ENCODE data around the gene SLU7.

SLU7 gene

DNA sequence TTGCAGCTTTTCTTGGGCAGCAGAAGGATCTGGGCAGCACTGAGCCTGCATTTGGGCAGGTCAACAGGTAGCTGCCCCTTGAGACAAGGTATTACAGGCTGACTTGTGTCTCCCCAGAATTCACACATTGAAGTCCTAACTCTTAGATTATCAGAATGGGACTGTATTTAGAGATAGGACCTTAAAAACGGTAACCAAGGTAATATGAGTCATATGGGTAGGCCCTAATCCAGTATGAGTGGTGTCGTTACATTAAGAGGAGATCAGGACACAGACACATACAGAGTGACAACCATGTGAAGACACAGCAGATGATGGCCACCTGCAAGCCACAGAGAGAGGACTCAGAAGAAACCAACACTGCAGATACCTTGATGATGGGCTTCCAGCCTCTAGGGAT lies 51.6 kb downstream of the SLU7 start:
- DNase-seq (ENCODE audit: low spot score) = no peak

DNA sequence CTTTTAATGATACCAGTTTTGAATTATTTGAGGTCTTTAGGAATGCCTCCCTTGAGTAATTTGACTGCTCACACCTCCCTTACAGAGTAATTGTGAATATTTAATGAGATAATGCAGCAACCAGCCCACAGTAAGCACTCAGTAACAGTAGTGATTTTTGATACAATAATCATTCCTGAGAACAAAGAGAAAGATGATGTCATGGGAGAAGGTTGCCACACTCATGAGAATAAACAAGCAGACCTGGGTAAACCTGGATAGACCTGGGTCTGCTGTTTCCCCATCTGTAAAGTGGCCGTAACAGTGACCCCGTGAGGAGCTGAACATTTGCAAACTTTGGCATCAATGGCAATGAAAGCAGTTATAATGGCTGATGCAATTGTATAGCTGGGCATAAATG lies 52.7 kb downstream of the SLU7 start:
- DNase-seq (ENCODE audit: low spot score) = no peak

- no peak for DNase-seq (ENCODE audit: low spot score)
Measured at GRCh38 chr5:160363660-160364395, 55.1 kb downstream of the SLU7 start.

GRCh38 chr5:160363211-160363610 lies 55.7 kb downstream of the SLU7 start:
- DNase-seq (ENCODE audit: low spot score) = no peak

DNA sequence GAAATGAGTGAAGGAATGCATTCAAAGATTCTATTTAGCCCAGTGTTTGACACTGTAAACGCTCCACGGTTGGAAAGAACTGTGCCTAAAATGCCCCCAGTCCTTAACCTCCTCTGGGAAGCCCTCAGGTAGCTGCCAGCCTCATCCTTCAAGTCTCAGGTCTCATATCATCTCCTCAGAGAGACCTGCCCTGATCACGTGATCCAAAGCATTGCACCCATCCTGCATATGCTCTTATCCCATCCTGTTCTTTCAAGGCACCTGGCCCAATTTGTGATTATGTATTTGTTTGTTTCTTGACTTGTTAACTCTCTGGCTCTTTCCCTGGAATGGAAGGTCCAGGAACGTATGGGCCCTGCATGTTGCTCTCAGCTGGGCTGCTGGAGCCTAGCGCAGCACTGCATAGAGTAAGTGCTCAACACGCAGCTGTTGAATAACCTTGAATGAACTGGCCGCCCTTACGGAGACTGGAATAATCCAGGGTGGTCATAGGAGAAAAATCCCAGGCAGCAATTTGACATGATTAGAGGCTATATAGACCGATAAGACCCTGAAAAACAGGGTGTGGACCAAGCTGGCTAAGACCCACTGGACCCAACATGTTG lies 57.2 kb downstream of the SLU7 start:
- no peak for DNase-seq (ENCODE audit: low spot score)

GRCh38 chr5:160360310-160360709 lies 58.6 kb downstream of the SLU7 start:
- no peak for DNase-seq (ENCODE audit: low spot score)

DNA sequence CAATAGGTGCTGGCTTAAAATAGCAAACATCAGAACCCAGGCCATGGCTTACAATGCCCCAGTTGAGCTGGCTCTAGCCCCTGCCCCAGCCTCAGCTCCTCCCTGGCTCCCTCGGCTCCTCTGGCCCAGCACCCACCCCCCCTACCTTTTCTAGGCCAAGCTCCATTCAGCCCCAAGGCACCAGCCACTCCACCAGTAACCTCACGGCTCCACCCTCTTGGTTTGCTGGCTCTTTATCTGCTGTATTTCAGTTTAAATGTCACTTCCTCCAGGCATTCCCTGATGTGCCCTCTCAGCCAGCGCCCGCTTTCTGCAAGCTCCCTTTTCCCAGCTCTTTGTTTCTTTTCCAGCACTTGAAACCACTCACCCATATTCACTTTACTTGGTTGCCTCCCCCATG lies 59.1 kb downstream of the SLU7 start:
- DNase-seq (ENCODE audit: low spot score) = no peak

DNA sequence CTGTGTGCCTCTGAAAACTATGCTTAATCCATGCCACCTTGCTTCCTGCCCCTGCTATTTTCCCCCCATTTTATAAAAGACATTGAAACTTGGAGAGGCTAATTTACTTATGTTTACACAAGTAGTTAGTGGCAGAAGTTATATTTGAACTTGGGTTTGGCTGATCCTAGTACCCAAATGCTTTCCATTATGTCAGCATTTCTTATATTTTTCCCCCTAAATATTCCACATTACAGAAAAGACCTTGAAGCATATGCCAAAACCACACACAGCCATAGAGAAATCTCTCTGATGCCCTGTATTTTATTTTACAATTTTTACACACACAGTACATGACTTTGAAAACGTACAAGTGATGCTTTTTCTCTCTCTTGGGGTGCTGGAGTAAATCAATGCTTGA lies 59.6 kb downstream of the SLU7 start:
- no peak for DNase-seq (ENCODE audit: low spot score)

GRCh38 chr5:160357861-160358411 lies 60.9 kb downstream of the SLU7 start:
- no peak for DNase-seq (ENCODE audit: low spot score)

- no peak for DNase-seq (ENCODE audit: low spot score)
Measured at GRCh38 chr5:160357394-160357793, 61.5 kb downstream of the SLU7 start.

DNA sequence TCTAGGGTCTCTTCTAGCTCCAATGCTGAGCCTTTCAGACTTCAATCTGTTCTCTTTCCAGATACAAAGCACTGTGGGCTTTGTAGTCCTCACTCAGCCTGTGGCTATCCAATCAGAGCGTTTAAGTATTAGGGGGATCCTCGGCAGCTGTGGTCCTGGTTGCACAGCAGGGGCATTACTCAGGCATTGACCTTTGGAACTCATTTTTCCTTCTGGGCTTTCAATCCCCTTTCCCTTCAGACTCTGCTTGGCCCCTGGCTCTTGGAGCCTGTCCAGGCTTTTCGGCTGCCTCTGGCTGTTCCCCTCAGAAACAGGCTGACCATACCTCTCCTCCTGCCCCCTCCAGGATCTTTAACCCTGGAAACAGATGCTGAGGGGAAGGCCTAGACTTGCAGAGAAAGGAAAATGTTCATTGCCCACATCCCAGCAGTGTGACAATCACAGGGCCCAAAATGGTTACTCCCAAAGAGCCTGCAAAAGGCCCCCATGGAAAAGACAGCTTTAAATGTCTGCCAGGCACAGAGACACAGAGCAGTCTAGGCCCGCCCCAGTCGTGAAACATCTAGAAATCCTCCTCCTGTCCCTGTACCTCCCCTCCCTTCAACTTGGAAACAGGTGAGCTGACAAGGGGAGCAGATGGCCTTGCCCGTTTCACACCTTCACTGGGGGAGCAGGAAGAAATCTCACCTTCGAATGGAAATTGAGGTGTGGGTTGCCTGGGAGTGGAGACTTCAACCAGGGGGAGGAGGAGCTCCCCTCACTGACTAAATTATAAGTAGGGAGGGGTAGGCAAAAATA lies 62.1 kb downstream of the SLU7 start:
- no peak for DNase-seq (ENCODE audit: low spot score)

GRCh38 chr5:160354666-160355065 lies 64.2 kb downstream of the SLU7 start:
- no peak for DNase-seq (ENCODE audit: low spot score)

GRCh38 chr5:160353379-160353778 lies 65.5 kb downstream of the SLU7 start:
- DNase-seq (ENCODE audit: low spot score) = no peak

GRCh38 chr5:160352308-160352707 lies 66.6 kb downstream of the SLU7 start:
- DNase-seq (ENCODE audit: low spot score) = no peak

Data from hematopoietic multipotent progenitor cell treated with erythropoietin and hydrocortisone succinate and interleukin-3 and kit ligand, for 17 days (in vitro differentiated cells).